Lower leg skin (tissue), 3 donors: ENCODE results near the gene TIMM10.

Source experiments
- POLR2A ChIP-seq, 2 donors: fragments of 450-650 bp; IDR thresholded peaks; one replicate each; pipeline ENCODE4 v1.6.1; 2016 to 2017; ENCODE audit warnings: antibody characterized with exemption in 2 of 2, mild to moderate bottlenecking in 1 of 2, moderate library complexity in 1 of 2
- TF ChIP-seq, protein P1 (sequence below), 3 donors: fragments of 450-650 bp; IDR thresholded peaks; one replicate each; pipeline ENCODE4 v1.5.1; 2016; ENCODE audit warnings: antibody characterized with exemption in 3 of 3, mild to moderate bottlenecking in 3 of 3, moderate library complexity in 2 of 3

DNA sequence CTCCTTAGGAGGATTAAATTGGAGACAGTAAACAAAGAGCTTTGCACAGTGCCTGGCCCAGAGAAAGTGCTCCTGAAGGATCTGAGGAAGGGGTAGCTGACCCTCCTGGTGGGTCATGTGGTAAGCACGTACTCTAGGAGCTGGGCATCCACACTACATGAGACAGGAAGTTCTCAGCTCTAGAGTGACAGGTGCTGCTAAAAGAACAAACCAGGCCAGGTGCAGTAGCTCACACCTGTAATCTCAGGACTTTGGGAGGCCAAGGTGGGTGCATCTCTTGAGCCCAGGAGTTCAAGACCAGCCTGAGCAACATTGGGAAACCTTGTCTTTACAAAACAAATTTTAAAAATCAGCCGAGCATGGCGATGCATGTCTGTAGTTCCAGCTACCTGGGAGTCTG, 28.2 kb downstream of the TIMM10 start:
- TF ChIP-seq, protein P1, sequence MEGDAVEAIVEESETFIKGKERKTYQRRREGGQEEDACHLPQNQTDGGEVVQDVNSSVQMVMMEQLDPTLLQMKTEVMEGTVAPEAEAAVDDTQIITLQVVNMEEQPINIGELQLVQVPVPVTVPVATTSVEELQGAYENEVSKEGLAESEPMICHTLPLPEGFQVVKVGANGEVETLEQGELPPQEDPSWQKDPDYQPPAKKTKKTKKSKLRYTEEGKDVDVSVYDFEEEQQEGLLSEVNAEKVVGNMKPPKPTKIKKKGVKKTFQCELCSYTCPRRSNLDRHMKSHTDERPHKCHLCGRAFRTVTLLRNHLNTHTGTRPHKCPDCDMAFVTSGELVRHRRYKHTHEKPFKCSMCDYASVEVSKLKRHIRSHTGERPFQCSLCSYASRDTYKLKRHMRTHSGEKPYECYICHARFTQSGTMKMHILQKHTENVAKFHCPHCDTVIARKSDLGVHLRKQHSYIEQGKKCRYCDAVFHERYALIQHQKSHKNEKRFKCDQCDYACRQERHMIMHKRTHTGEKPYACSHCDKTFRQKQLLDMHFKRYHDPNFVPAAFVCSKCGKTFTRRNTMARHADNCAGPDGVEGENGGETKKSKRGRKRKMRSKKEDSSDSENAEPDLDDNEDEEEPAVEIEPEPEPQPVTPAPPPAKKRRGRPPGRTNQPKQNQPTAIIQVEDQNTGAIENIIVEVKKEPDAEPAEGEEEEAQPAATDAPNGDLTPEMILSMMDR (IDR thresholded peaks at IDR 0.05): no peak
- no peak for TF ChIP-seq POLR2A (IDR thresholded peaks at IDR 0.05)
